NK-92 (cell line): Measurements from ENCODE around the gene IBA57.

Experiments
- DNase-seq: peaks from one replicate; lab custom pipeline; 2025; ENCODE audit not compliant: unreplicated experiment; lab: John Stamatoyannopoulos, UW

IBA57 gene

DNA sequence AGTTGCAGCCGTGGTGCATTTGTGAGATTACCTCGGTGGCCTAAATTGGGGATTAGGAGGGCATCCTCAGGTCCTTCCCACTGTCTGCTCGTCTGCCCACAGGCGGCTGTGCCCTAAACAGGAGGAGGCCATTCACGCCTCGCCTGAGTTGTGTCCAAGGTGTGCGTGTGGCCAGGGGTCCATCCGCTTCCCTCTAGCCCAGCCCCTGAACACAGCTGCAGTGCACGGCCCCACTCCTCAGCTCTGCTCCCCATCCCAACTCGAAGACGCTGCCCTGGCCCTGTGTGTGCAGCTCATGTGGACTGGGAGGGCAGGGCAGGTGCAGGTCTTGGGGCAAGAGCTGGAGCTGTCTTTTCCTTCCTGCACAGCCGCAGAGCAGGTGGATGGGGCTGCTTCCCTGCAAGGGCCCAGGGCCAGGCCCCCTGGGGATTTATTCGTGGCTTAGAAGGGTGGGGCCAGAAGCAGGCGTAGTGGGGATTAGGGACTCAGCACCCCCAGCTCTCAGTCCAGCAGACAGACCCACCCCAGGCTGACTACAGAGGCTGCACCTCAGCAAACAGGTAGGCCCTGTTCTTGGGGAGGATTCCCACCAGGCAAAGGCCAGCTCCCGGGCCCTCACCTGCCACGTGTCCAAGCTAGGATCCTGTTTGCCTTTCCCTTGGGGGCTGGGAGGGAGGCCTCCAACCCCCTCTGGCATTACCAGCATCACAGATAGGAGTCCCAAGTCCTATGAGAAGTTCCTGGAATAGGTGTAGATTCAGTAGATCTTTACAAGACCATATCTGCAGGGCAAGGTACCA is 21.2 kb upstream of the IBA57 start:
- no peak for DNase-seq

DNA sequence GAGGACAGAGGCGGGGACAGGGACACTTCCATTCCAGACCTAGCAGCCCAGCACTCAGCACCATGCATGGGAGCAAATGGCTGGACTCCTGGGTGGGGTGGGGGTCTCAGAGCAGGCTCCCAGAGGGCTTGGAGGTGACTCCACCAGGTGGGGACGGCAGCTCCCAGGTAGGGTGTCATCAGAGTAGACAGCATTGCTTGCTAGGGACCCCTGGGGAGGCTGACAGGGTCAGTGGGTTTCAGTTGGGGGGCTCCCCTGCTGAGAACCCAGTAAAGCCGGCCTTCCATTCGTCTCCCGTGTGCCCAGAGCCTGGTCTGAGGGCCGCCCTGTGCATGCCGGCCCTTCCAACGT is 20.6 kb upstream of the IBA57 start:
- no peak for DNase-seq

DNA sequence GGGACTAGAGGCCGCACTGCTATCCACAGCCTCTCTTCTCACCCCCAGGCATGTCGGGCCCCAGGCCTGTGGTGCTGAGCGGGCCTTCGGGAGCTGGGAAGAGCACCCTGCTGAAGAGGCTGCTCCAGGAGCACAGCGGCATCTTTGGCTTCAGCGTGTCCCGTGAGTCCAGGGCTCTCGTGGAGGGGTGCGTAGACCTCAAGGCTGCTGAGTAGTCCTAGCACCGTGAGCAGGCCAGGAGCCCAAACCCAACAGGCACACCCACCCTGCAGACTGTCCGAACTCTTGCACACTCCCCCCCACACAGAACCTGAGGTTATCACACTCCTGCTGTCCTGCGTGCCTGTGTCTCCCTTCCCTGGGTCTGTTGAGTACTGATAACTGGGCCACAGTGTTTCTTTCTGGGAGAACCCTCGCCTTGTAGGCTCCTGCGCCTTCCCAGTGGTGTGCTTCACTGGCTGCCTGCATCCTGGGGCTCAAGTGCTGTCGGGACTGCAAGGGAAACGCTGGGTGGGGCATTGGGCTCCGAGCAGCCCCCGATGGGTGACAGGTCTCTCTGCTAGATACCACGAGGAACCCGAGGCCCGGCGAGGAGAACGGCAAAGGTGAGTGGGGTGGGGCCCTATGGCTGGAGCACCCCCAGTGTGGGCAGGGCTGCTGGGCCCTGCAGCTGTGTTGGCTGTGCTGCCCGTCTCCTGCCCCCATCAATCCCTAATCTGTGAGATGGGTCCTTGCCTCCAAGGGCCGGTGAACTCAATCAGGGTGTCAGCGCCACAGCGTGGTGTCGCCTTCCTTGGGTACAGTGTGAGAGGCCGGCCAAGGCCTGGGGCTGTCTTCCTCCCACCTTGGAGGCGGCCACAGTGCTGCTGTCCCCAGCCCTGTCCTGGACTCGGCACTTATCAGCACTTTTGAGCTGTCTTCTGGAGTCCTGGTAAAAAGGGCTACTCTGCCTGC is 19.9 kb upstream of the IBA57 start:
- DNase-seq: no peak

DNA sequence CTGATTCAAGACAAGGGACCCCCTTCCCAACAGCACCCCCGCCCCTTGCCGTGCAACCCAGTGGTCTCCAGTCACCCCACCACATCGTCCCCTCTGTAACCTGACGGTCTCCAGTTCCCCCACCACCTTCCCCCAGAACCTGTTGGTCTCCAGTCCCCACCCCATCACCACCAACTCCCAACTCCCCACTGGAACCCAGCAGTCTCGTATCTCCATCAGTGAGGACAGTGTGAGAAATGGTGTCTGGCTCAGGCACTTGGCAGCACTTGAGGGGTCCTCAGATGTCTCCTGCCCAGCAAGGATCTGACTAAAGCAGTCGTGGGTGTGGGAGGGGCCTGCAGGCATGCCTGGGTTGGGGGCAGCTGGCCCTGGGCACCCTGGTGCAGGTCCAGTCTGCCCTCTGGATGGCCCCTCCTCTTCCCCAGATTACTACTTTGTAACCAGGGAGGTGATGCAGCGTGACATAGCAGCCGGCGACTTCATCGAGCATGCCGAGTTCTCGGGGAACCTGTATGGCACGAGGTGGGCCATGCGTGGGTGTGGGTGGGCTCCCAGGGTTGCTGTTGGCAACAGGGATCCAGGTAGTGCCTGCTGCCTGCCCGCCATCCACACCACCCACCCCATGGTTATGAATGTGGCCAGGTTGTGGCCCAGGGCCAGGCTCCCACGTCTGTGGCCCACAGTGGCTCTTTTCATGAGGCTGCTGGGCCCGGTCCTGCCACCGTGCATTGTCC is 19.0 kb upstream of the IBA57 start:
- no peak for DNase-seq

DNA sequence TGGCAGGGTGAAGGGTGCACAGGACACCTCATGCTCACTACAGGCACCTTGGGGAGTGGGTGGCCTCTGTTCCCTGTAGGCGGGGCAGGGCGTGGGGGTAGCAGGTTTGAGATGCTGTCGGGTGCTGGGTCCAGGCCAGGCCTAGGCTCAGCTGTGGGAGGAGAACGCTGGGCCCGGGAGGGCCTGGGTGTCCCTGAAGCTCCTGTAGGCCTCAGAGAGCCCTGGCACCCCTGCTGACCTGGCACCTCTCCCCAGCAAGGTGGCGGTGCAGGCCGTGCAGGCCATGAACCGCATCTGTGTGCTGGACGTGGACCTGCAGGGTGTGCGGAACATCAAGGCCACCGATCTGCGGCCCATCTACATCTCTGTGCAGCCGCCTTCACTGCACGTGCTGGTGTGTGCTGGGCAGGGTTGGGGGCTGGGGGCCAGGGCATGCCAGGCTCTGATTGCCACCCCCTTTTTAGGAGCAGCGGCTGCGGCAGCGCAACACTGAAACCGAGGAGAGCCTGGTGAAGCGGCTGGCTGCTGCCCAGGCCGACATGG is 18.4 kb upstream of the IBA57 start:
- no peak for DNase-seq

DNA sequence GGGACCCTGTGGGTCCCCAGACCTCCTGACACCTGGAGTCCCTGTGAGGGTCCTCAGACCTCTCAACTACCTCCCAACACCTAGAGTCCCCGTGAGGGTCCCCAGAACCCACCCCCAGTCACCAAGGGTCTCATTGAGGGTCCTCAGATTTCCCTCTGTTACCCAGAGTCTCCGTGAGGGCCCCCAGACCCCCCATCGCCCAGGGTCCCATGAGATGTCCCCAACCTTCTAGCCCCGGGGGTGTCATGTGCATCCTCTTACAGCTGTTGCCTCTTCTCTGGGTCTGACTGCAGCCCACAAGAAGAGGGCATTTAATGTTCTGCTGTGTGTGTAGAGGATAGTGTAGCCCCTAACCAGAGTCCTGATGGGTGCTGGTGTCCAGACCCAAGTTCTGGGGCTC is 17.8 kb upstream of the IBA57 start:
- DNase-seq: no peak

DNA sequence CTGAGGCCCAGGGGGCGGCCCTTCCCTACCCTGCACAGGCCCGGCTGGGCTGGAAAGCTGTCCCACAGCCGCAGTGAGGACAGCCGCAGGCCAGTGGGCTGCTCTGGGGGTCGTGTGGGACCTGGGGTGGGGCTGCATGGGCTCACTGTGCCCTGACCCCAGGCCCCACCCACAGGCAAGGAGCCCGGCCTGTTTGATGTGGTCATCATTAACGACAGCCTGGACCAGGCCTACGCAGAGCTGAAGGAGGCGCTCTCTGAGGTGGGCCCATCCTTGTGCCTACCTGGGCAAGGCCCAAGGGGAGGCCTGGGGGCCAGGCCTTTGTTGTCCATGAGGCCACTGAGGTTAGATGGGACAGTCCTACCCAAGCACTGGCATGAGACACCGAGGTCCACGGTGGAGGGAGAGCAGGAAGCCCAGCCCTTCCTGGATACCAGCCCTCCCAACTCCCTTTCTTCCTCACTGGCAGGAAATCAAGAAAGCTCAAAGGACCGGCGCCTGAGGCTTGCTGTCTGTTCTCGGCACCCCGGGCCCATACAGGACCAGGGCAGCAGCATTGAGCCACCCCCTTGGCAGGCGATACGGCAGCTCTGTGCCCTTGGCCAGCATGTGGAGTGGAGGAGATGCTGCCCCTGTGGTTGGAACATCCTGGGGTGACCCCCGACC is 17.3 kb upstream of the IBA57 start:
- no peak for DNase-seq

DNA sequence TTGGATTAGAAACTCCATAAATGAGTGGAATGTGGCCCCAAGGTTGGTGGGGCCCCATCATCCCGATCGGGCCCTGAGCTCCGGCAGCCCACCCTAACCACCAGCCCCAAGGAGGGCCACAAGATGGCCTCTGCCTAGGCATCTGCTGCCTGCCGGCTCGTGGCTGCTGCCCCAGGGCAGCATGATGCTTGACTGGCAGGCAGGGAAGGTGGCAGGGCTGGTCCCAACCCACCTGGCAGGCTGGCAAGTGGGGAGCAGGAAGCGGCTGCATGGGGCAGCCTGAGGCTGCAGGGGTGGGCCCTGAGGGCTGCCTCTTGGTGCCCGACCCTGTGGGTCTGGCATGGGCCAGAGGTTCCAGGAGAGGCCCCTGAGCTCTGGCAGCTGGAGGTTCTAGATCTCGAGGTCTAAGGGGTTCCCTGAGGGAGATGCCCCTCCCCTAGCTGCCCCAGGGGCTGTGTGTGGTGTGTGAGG is 16.6 kb upstream of the IBA57 start:
- no peak for DNase-seq

DNA sequence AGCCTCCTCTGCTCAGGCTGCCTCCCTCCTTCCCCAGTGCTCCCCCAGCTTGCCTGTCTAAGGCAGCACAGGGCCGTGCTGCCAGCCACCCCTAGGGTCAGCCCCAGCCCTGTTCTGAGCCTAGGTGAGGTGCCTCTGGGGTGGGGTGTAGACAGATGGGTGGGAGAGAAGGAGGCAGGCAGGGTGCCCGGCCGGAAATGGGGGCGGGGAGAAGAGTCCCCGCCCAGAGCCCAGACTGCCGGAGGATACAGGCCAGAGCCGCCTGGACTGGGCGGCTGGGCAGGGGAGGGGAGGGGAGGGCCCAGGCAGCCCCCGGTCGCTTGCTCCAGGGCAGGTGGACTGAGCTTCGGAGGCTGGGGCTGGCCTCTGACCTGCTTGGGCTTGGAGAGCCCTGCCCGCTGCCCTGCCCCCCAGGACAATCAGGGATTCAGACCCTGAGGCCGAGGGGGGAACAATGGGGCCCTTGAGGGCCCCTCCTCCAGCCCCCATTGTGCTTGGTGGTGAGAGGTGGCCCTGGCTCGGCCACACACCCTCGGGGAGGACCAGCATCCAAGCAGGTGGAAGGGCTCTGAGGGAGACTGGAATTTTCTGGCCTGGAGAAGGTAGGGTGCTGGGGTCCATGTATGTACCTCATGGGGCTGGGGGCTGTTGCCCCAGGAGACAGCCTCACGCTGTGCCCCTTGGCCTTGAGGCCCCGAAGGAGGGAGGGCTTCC is 16.0 kb upstream of the IBA57 start, which contains the start of gene GJC2:
GJC2 (plus strand) TSS at position 525 of the 714 bp plus-strand sequence. CDS start 7,829 bp downstream, outside the sequence.
- DNase-seq: no peak

DNA sequence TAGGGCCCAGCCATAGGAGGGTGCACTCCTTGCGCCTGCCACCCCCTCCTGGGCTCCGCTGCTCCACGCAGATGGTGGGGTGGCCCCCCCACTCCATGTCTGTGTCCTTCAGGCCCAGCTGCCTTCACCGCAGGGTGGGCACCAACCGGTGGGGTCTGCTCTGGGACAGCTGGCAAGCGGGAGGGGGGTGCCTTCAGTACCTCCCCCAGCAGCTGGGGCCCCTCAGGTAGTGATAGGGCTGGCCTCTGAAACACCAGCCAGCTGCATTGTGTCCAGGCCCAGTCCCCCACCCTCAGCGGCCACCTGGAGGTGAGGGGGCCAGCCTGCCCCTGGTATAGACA is 15.5 kb upstream of the IBA57 start:
- no peak for DNase-seq

DNA sequence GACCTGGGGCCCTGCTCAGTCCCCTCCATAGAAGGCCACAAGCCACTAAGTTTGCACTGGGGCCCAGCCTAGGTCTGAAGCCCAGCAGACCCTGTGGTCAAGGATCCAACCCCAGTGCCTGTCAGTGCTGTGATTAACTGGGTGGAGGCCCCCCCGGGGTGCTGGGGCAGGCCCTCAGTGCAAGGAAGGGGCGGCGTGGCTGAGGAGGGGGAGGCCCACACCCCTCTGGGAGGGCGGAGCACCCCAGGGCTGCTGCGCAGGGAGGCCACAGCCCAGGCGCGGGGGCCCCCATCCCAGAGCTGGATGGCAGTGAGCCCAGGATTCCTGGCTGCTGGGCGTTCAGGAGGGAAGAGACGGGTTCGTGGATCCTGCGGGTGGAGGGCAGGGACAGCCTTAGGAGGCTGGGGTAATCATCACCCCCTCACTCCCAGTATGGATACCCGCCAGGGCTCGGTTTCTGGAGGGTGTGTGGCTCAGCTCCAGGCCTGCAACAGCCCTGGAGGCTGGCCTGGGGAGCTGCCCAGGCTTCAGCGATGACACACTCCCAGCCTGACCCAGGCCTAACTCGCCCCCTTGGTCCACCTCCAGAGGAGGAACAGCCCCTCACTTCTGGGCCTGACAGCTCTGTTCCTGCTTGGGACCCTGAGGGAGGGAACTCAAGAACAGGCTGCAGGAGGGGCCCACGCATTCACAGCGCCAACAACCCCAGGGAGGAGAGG is 15.0 kb upstream of the IBA57 start:
- DNase-seq: no peak

DNA sequence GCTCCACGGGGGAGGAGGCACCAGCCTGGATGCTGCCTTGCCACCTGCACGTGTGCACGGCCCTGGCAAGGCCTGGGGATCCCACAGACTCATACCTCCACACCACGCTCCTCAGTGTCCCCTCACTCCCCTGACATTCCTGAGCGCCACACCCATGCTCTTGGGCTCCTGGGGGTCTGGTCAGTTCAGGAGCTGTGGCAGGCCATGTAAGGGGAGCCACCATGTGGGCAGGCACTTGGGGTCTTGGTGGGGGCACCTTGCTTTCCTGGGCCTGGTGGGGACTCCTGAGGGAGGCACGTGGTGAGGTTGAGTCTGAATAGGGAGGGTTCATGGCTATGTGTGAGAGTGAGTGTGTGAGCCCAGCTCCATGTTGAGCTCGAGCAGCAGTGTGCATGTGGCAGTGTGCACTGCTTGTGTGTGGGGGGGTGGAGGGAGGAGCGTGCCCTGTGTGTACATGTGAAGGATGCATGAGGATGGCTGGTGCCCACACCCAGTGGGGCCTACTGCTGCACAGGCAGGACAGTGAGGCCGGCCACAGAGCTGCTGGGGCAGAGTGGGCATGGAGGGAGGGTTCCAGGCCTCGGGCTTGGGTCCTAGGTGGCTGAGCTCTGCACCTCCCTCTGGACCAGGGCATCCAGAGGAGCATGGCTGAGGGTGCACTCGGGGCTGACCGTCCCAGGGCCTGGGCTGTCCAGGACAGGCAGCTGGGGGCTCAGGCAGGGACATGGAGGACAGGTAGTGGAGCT is 14.3 kb upstream of the IBA57 start:
- DNase-seq: no peak

DNA sequence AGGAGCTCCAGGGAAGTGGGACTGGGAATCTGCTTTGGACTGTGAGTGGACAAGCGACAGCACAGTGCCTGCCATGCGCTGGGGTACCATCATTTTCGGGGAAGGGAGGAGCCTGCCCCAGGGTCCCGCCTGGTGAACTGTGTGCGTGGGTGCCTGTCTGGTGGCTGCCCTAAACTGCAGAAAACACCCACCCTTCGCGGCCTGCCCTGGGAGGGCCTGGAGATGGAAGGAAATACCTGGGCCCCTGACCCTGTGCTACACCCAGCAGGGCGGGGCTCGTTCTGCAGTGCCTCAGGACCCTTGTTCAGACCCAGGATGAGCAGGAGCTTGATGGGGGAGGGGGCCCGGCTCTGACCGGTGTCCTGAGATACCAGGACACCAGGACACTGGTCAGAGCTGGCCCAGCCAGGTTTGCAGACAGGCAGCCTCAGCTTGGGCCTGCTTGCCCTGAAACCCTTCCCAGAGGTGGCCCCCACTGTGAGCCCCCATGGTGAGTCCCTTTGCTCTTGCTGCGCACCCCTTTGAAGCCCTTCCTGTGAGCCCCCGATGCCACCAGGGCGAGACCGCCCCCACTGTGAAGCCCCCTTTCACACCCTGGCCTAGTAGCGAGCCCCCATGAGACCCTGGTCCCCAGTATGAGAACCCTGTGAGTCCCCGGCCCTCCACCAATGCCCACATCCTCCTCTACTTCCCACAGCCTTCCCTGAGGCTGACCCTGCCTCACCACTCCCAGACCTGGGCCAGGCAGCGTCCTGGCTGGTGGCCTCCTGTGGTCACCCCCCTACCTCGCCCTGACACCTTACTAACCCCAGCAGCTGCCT is 13.3 kb upstream of the IBA57 start:
- no peak for DNase-seq

DNA sequence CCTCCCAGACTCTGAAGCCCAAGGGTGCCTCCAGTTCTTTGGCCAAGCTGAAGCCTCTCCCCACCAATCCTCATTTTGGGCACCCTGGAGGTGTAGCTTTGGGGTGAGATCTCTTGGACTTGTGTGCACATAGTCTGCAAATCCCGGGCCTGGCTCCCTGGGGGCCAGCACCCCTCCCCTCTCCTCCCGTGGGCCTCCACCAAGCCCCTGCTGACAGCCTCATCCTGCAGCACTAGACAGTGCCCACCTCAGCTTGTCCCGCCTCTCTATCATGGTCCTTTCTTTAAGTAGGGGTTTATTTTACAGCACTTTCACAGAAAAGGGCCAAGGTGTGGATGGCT is 12.7 kb upstream of the IBA57 start:
- no peak for DNase-seq

DNA sequence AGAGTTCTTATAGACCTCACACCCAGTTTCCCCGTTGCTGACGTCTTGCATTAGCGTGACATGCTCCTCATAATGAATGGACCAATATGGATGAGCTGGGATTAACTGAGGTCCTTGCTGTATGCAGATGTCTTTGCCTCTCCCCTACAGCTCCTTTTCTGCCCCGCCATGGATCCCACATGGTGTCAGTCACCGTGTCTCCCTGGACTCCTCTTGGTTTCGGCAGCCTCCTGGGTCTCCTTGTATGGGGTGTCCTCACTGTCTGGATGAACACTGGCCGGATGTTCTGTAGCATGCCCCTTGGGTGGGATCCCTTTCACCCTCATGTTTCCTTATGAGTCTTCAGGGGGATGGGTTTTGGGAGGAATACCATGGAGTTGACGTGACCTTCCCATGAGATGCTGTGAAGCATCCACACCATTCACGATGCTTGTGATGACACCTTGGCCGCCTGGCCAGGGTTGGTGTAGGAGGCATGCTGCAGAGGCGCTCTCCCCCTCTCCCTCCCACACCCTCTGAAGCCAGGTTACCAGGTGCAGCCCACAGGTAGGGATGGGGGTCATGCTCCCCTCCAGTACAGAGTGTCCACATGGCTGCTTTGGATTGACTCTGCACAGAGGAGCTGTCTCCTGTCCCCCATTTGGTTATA is 11.5 kb upstream of the IBA57 start:
- DNase-seq: no peak

DNA sequence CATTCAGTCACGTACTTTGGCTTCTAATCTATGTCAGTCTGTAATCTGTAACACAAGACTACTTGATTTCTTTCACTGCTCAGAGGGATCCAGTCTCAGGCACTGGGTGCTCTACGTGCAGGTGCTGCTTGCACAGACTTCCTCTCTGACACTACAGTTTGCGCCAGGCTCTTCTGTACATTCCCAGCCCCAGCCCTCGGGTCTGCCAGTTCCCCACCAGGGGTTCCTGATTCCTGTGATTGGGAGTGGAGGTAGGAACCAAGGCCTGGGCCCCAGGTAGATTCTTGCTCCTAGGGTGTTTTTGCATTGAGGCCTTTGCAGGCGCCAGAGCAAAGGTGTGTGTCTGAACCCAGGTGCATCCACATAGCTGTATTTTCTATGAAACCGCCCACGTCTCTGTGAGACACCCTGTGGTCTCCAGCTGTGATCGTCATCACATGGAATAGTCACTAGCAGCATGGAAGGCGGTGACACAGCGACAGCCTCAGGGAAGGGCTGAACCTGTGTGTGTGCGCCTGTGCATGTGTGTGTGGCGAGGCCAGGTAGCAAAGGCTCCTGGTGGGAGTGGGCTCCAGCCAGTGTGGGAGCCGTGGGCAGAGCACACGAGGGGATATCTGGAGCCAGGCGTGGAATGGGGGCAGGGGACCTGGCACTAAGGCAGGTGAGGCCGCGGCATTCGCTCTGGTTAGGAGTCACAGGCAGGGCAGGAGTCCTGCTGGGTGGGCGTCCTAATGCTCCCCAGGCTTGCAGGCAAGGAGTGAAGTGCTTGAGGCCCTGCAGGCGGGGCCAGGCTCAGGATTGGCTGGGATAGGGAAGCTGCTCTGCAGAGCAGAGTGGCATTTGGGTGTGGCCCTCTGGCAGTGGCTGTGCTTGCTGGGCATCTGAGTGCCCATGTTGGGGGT is 10.7 kb upstream of the IBA57 start:
- DNase-seq: no peak
